A549 (cell line): ENCODE data around the gene UBE2N.

Experiments used
- BHLHE40 ChIP-seq: IDR thresholded peaks from 2 replicates; pipeline ENCODE4 v1.6.1; 2012; ENCODE audit warnings: low read depth, low read length, inconsistent platforms
- CTCF ChIP-seq: fragments of >200 bp; sonication (Bioruptor Twin); formaldehyde crosslinking; IDR thresholded peaks from 3 replicates; pipeline ENCODE4 v1.5.1; 2016
- EHMT2 ChIP-seq: fragments of 200-600 bp; sonication (generic); IDR thresholded peaks from 2 replicates; pipeline ENCODE4 v1.6.1; 2016; ENCODE audit warnings: antibody characterized with exemption, low read depth, mild to moderate bottlenecking, moderate library complexity
- FOSL2 ChIP-seq, 2 experiments: fragments of 450-650 bp in 1 of 2; fragments of >200 bp in 1 of 2; sonication (Bioruptor Twin) in 1 of 2; formaldehyde crosslinking; IDR thresholded peaks; 2 replicates each; pipeline versions ENCODE4 v1.5.0 to v1.6.1; 2016 to 2020; ENCODE audit warnings: mild to moderate bottlenecking in 1 of 2, moderate library complexity in 1 of 2
- MYC ChIP-seq: IDR thresholded peaks from 2 replicates; pipeline ENCODE4 v1.6.1; 2012; ENCODE audit warnings: mild to moderate bottlenecking, inconsistent platforms, low read length, improper control_type of control experiment, borderline replicate concordance
- PBX3 ChIP-seq: IDR thresholded peaks from 2 replicates; pipeline ENCODE4 v1.6.1; 2012
- PHF8 ChIP-seq: fragments of 200-600 bp; sonication (generic); IDR thresholded peaks from 2 replicates; pipeline ENCODE4 v1.6.1; 2016; ENCODE audit warnings: low read depth, mild to moderate bottlenecking, antibody characterized with exemption, moderate library complexity, borderline replicate concordance
- POLR2A ChIP-seq: IDR thresholded peaks from 2 replicates; pipeline ENCODE4 v1.6.1; 2012; ENCODE audit warnings: mild to moderate bottlenecking, low read length
- REST ChIP-seq: fragments of 200-600 bp; sonication (generic); IDR thresholded peaks from 2 replicates; pipeline ENCODE4 v1.6.1; 2016; ENCODE audit warnings: antibody characterized with exemption, mild to moderate bottlenecking, moderate library complexity

- TF ChIP-seq CTCF (no peak), MYC (no peak), REST (no peak), FOSL2 (IDR thresholded peaks at IDR 0.05) (no peak), FOSL2 (CRISPR knock-in tag; IDR thresholded peaks at IDR 0.05) (no peak), BHLHE40 (no peak), POLR2A (no peak), EHMT2 (no peak), PBX3 (no peak), PHF8 (no peak)
Measured at GRCh38 chr12:93404961-93405849, 36.5 kb downstream of the UBE2N start.
